ENCODE measurements around the gene PCDH15.

PCDH15 gene

GRCh38 chr10:54284526-54285193 lies 516.4 kb downstream of the PCDH15 start:
- no peak for DNase-seq (ENCODE audit: low spot score)
- no peak for TF ChIP-seq CTCF (IDR thresholded peaks at IDR 0.05; ENCODE audit: borderline replicate concordance, control extremely low read depth, extremely low read depth, insufficient read depth, missing control alignments)
- in situ Hi-C loops (cut with MboI; ENCODE audit: low sequenced_read_pairs, unreplicated experiment): no loop called here

- TF ChIP-seq CTCF (IDR thresholded peaks at IDR 0.05; ENCODE audit: borderline replicate concordance, control extremely low read depth, extremely low read depth, insufficient read depth, missing control alignments): no peak
- in situ Hi-C loops (cut with MboI; ENCODE audit: low sequenced_read_pairs, unreplicated experiment): no loop called here
- DNase-seq (ENCODE audit: low spot score): no peak
Observed at GRCh38 chr10:54282012-54282411, 519.0 kb downstream of the PCDH15 start.

- in situ Hi-C loops (cut with MboI; ENCODE audit: low sequenced_read_pairs, unreplicated experiment): no loop called here
- TF ChIP-seq CTCF (IDR thresholded peaks at IDR 0.05; ENCODE audit: borderline replicate concordance, control extremely low read depth, extremely low read depth, insufficient read depth, missing control alignments): no peak
- DNase-seq (ENCODE audit: low spot score): no peak
Observed at GRCh38 chr10:54266395-54266794, 534.6 kb downstream of the PCDH15 start.

GRCh38 chr10:54262726-54263125 lies 538.3 kb downstream of the PCDH15 start:
- no peak for DNase-seq (ENCODE audit: low spot score)
- in situ Hi-C loops (cut with MboI; ENCODE audit: low sequenced_read_pairs, unreplicated experiment): no loop called here
- no peak for TF ChIP-seq CTCF (IDR thresholded peaks at IDR 0.05; ENCODE audit: borderline replicate concordance, control extremely low read depth, extremely low read depth, insufficient read depth, missing control alignments)

- no peak for DNase-seq (ENCODE audit: low spot score)
- in situ Hi-C loops (cut with MboI; ENCODE audit: low sequenced_read_pairs, unreplicated experiment): no loop called here
Observed at GRCh38 chr10:54259104-54259503, 541.9 kb downstream of the PCDH15 start.

GRCh38 chr10:54234832-54235231 lies 566.2 kb downstream of the PCDH15 start:
- DNase-seq (ENCODE audit: low spot score): no peak
- no peak for TF ChIP-seq CTCF (IDR thresholded peaks at IDR 0.05; ENCODE audit: borderline replicate concordance, control extremely low read depth, extremely low read depth, insufficient read depth, missing control alignments)
- in situ Hi-C loops (cut with MboI; ENCODE audit: low sequenced_read_pairs, unreplicated experiment): no loop called here

More at GRCh38 chr10:54259104-54259503, 541.9 kb downstream of the PCDH15 start:
- no peak for TF ChIP-seq CTCF (IDR thresholded peaks at IDR 0.05; ENCODE audit: borderline replicate concordance, control extremely low read depth, extremely low read depth, insufficient read depth, missing control alignments)
